Stimulated activated CD4-positive, alpha-beta T cell treated with anti-CD3 and anti-CD28 coated beads, TNF-alpha, amount 100 ng/mL, for 48 hours (primary cell): ENCODE measurements around the gene FOSL2.

ENCODE experiments used
- DNase-seq, 3 donors: peaks; one replicate each; pipeline ENCODE4 v3.0.0-alpha.2; 2020; ENCODE audit warnings: low read depth in 3 of 3

The FOSL2 gene

GRCh38 chr2:28430788-28431418, 38.2 kb downstream of the FOSL2 start:
- DNase-seq, result no peak

- no peak for DNase-seq
Measured at GRCh38 chr2:28431741-28432140, 39.1 kb downstream of the FOSL2 start.

GRCh38 chr2:28432362-28432761, 39.7 kb downstream of the FOSL2 start:
- no peak for DNase-seq

- DNase-seq, result no peak
Measured at GRCh38 chr2:28433215-28433614, 40.6 kb downstream of the FOSL2 start.

- no peak for DNase-seq
Measured at GRCh38 chr2:28433935-28434599, 41.4 kb downstream of the FOSL2 start.

GRCh38 chr2:28434600-28434989, 41.9 kb downstream of the FOSL2 start:
- no peak for DNase-seq

- no peak for DNase-seq
Measured at GRCh38 chr2:28435241-28435640, 42.6 kb downstream of the FOSL2 start.

- DNase-seq, result no peak
Measured at GRCh38 chr2:28435814-28436351, 43.2 kb downstream of the FOSL2 start.

- no peak for DNase-seq
Measured at GRCh38 chr2:28436525-28437051, 43.9 kb downstream of the FOSL2 start.

- DNase-seq, result no peak
Measured at GRCh38 chr2:28437149-28437835, 44.6 kb downstream of the FOSL2 start.

GRCh38 chr2:28437918-28438317, 45.3 kb downstream of the FOSL2 start:
- no peak for DNase-seq

GRCh38 chr2:28438532-28439063, 45.9 kb downstream of the FOSL2 start:
- no peak for DNase-seq

- DNase-seq, result no peak
Measured at GRCh38 chr2:28439127-28439526, 46.5 kb downstream of the FOSL2 start.

GRCh38 chr2:28439763-28440162, 47.1 kb downstream of the FOSL2 start:
- DNase-seq, result no peak

- no peak for DNase-seq
Measured at GRCh38 chr2:28442328-28442727, 49.7 kb downstream of the FOSL2 start.

GRCh38 chr2:28444956-28445355, 52.3 kb downstream of the FOSL2 start:
- no peak for DNase-seq

GRCh38 chr2:28445448-28446258, 53.0 kb downstream of the FOSL2 start:
- DNase-seq, result peak in 2 of 3 donors; percentile 40 to 68

- DNase-seq, result no peak
Measured at GRCh38 chr2:28446531-28446930, 53.9 kb downstream of the FOSL2 start.

- no peak for DNase-seq
Measured at GRCh38 chr2:28447086-28447485, 54.4 kb downstream of the FOSL2 start.

- DNase-seq, result no peak
Measured at GRCh38 chr2:28447943-28448792, 55.5 kb downstream of the FOSL2 start.

GRCh38 chr2:28448793-28449100, 56.1 kb downstream of the FOSL2 start:
- DNase-seq, result no peak
